Endothelial cell of umbilical vein (primary cell): ENCODE results near the gene RHAG. TPM values are rescaled to one million over a fixed set of nuclear protein-coding genes. Genes with fewer than 3 reads are reported as not detected.

ENCODE experiments used
- BruUV-seq: library from RNA; stranded (reverse); fragments of 400-500 nt; replicated peaks from 2 replicates; lab custom pipeline; 2021; lab: Mats Ljungman, UMichigan
- CTCF ChIA-PET: fragments of 300-600, 350-600 bp; sonication (Branson Sonifier 250); formaldehyde crosslinking; loops from one replicate; lab custom pipeline; 2021; ENCODE audit warnings: antibody characterized with exemption, inconsistent platforms; lab: Charles Lee
- POLR2A ChIA-PET: fragments of 300-600, 350-600 bp; sonication (Branson Sonifier 250); formaldehyde crosslinking; loops from one replicate; lab custom pipeline; 2021; ENCODE audit warnings: antibody characterized with exemption, inconsistent platforms; lab: Charles Lee
- DNase-seq: peaks from one replicate; pipeline ENCODE4 v3.0.0-alpha.2; 2011; ENCODE audit warnings: low read depth, low spot score
- FAIRE-seq: peaks from 2 replicates; lab custom pipeline; 2011; peaks lifted over from hg19 to GRCh38; lab: Jason Lieb, UNC
- H2AFZ ChIP-seq: 2 replicates; pipeline ENCODE4 v1.6.0; 2012; ENCODE audit warnings: low read depth, low read length, control low read depth, inconsistent platforms
- H3K27ac ChIP-seq: 2 replicates; pipeline ENCODE4 v1.5.1; 2011; ENCODE audit warnings: low read depth, mild to moderate bottlenecking, control low read depth, low read length, moderate library complexity; ENCODE audit not compliant: insufficient read depth
- H3K27me3 ChIP-seq, 2 experiments: 2 replicates each; pipeline versions ENCODE4 v1.6.0 to v1.6.1; 2011; ENCODE audit warnings: low read length in 2 of 2, mixed read lengths in 1 of 2; ENCODE audit not compliant: control insufficient read depth in 2 of 2, insufficient read depth in 2 of 2
- H3K36me3 ChIP-seq, 2 experiments: 2 replicates in 1 of 2; 3 replicates in 1 of 2; pipeline ENCODE4 v1.5.1; 2011; ENCODE audit warnings: low read length in 2 of 2, mild to moderate bottlenecking in 1 of 2, moderate library complexity in 1 of 2; ENCODE audit not compliant: control insufficient read depth in 2 of 2, insufficient read depth in 2 of 2; ENCODE audit errors: extremely low read depth in 1 of 2
- H3K4me1 ChIP-seq: 3 replicates; pipeline ENCODE4 v1.5.1; 2011; ENCODE audit warnings: mild to moderate bottlenecking, low read length; ENCODE audit not compliant: control insufficient read depth, insufficient read depth; ENCODE audit errors: extremely low read depth
- H3K4me2 ChIP-seq: 2 replicates; pipeline ENCODE4 v1.6.1; 2011; ENCODE audit warnings: low read length, control low read depth, mixed read lengths; ENCODE audit not compliant: insufficient read depth
- H3K4me3 ChIP-seq, 3 experiments: fragments of 200-600 bp in 1 of 3; sonication (generic), shearing (Covaris generic) in 1 of 3; replicated peaks in 1 of 3; 2 replicates each; pipeline ENCODE4 v1.5.1; 2011 to 2016; ENCODE audit warnings: control low read depth in 3 of 3, low read length in 3 of 3, mild to moderate bottlenecking in 2 of 3, inconsistent platforms in 1 of 3, low read depth in 1 of 3, moderate library complexity in 1 of 3; ENCODE audit not compliant: insufficient read depth in 1 of 3
- H3K79me2 ChIP-seq: 2 replicates; pipeline ENCODE4 v1.6.0; 2012; ENCODE audit warnings: low read length, inconsistent platforms; ENCODE audit not compliant: control insufficient read depth, insufficient read depth
- H3K9ac ChIP-seq: replicated peaks from 2 replicates; pipeline ENCODE3; 2011; ENCODE audit warnings: low read length, control low read depth; ENCODE audit not compliant: insufficient read depth; ENCODE audit errors: extremely low read depth
- H3K9me1 ChIP-seq: replicated peaks from 3 replicates; pipeline ENCODE4 v1.6.0; 2011; ENCODE audit warnings: mild to moderate bottlenecking, low read length; ENCODE audit not compliant: control insufficient read depth, insufficient read depth; ENCODE audit errors: extremely low read depth
- H3K9me3 ChIP-seq: replicated peaks from 2 replicates; pipeline ENCODE4 v1.5.1; 2012; ENCODE audit warnings: low read length, inconsistent platforms; ENCODE audit not compliant: control insufficient read depth, insufficient read depth
- H4K20me1 ChIP-seq: replicated peaks from 2 replicates; pipeline ENCODE3; 2011; ENCODE audit warnings: mild to moderate bottlenecking, low read length; ENCODE audit not compliant: control insufficient read depth, insufficient read depth; ENCODE audit errors: extremely low read depth
- CTCF ChIP-seq, 2 donors: IDR thresholded peaks; 1 replicate in 1 of 2; 2 replicates in 1 of 2; pipeline ENCODE4 v1.5.1; 2011; ENCODE audit warnings: low read length in 2 of 2, mild to moderate bottlenecking in 2 of 2, moderate library complexity in 2 of 2, control low read depth in 1 of 2, inconsistent platforms in 1 of 2, low read depth in 1 of 2; ENCODE audit not compliant: insufficient read depth in 1 of 2; ENCODE audit errors: extremely low read depth in 1 of 2
- EZH2 ChIP-seq: IDR thresholded peaks from 2 replicates; pipeline ENCODE4 v1.6.1; 2012; ENCODE audit warnings: borderline replicate concordance, low read depth, mild to moderate bottlenecking, moderate library complexity, low read length, inconsistent platforms; ENCODE audit not compliant: severe bottlenecking
- GATA2 ChIP-seq: IDR thresholded peaks from 2 replicates; pipeline ENCODE4 v1.7.0; 2011; ENCODE audit warnings: low read depth, mild to moderate bottlenecking, moderate library complexity, mixed read lengths, low read length; ENCODE audit not compliant: insufficient read length, insufficient read depth
- MYC ChIP-seq: IDR thresholded peaks from one replicate; pipeline ENCODE4 v1.6.1; 2011; ENCODE audit warnings: mild to moderate bottlenecking, low read depth, low read length
- POLR2A ChIP-seq: IDR thresholded peaks from 2 replicates; pipeline ENCODE4 v1.6.1; 2012; ENCODE audit warnings: low read depth, mild to moderate bottlenecking, control low read depth, low read length
- dilution Hi-C: fragments of 300-500 bp; cut with MboI; formaldehyde crosslinking; loops from one replicate; pipeline ENCODE4 v1.15.0; 2019; ENCODE audit warnings: low sequenced_read_pairs; ENCODE audit not compliant: extremely low pct_ligation_motif_present
- intact Hi-C: fragments of 100-400 bp; cut with micrococcal nuclease; formaldehyde crosslinking; loops from one replicate; pipeline ENCODE4 v1.10.0; 2022
- polyA plus RNA-seq, 4 experiments: library from polyadenylated mRNA; depleted of rRNA in 3 of 4; stranded (reverse) in 3 of 4; unstranded in 1 of 4; fragments of >200 nt; gene quantifications; 2 replicates each; pipeline versions ENCODE4 v1.2.1 to v1.2.3, GENCODE V29; 2011 to 2012; ENCODE audit warnings: missing spikeins in 1 of 4
- total RNA-seq: library from RNA; stranded (reverse); gene quantifications from 2 replicates; pipeline ENCODE4 v1.2.3, GENCODE V29; 2021
- TF ChIP-seq, protein P1 (sequence below): IDR thresholded peaks from 2 replicates; pipeline ENCODE4 v1.6.1; 2011; ENCODE audit not compliant: insufficient read depth, insufficient read length

Gene RHAG
- total and polyA plus RNA-seq, 2 donors (not counting 3 experiments of a cell fraction or from before 2014, with no cell fraction given), result not detected

DNA sequence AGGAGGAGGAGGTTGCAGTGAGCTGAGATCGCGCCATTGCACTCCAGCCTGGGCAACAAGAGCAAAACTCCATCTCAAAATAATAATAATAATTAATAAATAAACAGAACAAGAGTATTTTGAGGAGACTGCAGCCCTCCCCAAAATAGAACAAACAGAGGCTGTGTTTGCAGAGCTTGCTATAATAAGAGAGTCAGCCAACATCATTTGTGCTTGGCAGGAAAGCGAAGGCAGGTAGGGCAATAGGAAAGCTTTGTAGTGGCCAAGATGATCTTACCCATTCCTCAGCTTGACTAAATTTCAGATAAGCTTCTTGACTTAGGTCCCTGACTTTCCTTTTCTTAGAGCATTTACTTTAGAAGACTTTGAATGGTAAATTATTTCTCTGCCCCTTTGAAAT is 79.5 kb downstream of the RHAG start:
- TF ChIP-seq EZH2 (no peak), GATA2 (no peak), CTCF (IDR thresholded peaks at IDR 0.05; ENCODE audit: extremely low read depth in 1 of 2, insufficient read depth in 1 of 2, low read depth in 1 of 2, low read length in 2 of 2) (no peak), POLR2A (no peak), MYC (no peak)
- TF ChIP-seq, protein P1, sequence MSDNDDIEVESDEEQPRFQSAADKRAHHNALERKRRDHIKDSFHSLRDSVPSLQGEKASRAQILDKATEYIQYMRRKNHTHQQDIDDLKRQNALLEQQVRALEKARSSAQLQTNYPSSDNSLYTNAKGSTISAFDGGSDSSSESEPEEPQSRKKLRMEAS, result no peak
- Histone ChIP-seq H3K9ac (no peak overlapping the region), H4K20me1 (no peaks in the 10 kb centered on the region), H3K4me2 (no peak overlapping the region), H3K4me3 (no peak overlapping the region), H2AFZ (no peak overlapping the region), H3K9me1 (no peaks in the 10 kb centered on the region), H3K27ac (no peak overlapping the region), H3K36me3 (no peaks in the 10 kb centered on the region), H3K9me3 (no peaks in the 10 kb centered on the region), H3K79me2 (peaks cover 10% of the 10 kb centered on the region), H3K4me1 (peaks cover 27% of the 10 kb centered on the region), H3K27me3 (no peaks in the 10 kb centered on the region)
- ChIA-PET CTCF (interaction anchor here (0.9 to 1.4 kb wide), 2 partner anchors 9 to 25 kb away, joined by 3 to 5 read pairs; no protein-coding TSS in a partner anchor), POLR2A (no interaction called here)
- FAIRE-seq (no peak), DNase-seq (no peak)
- intact Hi-C loops, result no loop called here
- dilution Hi-C loops, result no loop called here
- BruUV-seq, result no TSS peak
